GM19397 (cell line): Measurements from ENCODE around the gene CDK14.
"Not testable (repeated sequence)": the region's sequence is repeated elsewhere in the genome, so short reads cannot be mapped to it uniquely, and the experiment has no call there.

ENCODE experiments used
- ATAC-seq: cut with Tn5 transposase; IDR thresholded peaks from one replicate; pipeline ENCODE4 v1.9.1; 2021; ENCODE audit warnings: mild to moderate bottlenecking, moderate library complexity; ENCODE audit not compliant: unreplicated experiment

Gene CDK14

DNA sequence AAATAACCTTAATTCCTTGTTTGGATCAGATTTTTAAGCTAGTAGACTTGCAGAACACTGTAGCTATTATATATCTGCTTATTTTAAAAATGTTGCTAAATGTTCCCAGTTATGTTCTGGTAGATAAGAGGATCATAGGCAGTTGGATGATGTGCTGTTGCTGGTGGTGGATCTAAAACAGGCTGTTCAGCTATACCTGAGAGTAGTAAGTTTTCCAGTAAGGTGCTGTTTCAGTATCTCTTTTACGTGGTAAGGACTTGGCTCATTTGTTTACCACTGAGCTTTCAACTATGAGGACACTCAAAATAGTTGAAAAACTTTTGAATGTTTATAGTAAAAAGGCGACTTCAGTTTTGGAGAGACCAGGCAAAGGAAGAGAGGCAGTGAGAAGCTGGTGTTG lies 180.9 kb downstream of the CDK14 start:
- ATAC-seq, result peak; percentile 86

DNA sequence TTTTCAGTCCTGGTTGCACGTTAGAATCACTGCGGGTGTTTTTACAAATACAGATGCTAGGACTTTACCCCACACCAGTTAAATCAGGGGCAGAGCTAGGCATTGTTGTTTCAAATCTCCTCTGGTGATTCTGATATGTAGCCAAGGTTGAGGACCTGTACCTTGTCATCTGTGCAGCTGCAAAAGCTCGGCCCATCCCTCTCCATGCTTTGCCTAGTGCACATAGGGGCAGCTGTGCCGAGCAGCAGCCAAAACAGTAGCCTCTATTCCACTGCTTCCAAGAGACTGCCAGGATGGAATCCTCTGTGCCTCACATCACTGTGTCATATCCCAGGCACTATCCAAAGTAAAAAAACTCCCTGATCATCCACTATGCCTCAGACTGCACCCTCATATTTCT lies 181.3 kb downstream of the CDK14 start:
- peak; percentile 49 for ATAC-seq

DNA sequence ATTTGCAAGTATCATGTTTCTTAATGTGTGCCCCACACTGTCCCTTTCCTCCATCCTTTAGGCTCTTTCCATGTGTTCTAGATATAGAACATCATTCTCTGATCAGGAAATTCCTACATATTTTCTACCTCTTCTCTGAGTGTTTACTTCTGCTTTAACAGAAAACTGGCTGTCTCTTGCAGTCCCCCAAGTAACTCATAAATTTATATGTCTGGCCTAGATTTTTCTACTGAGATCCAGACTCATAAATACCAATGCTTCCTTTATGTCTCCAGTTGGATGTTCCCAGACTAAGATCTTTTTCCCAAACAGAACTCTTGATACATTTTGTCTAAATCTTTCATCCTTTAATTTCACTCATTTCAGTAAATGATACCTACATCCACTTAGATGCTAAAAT lies 181.8 kb downstream of the CDK14 start:
- ATAC-seq, result no peak

DNA sequence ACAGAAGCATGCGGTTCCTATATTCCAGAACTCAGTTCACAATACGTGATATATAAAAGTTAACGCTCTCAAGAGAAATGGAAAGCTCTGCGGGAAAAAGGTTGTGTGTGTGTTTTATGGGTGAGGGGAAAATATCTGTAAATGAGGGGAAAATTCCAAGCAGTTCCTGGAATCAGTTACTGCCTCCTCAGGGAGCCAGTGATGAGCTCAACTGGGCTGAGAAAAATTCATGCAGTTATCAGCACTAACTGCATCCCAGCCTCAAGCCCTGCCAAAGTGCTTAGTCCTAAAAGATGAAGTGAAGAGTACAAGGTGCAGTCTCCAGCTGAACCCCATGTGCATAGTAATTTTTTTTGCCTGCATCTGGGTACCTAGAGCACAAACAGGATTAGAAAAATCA lies 191.9 kb downstream of the CDK14 start:
- ATAC-seq, result no peak

DNA sequence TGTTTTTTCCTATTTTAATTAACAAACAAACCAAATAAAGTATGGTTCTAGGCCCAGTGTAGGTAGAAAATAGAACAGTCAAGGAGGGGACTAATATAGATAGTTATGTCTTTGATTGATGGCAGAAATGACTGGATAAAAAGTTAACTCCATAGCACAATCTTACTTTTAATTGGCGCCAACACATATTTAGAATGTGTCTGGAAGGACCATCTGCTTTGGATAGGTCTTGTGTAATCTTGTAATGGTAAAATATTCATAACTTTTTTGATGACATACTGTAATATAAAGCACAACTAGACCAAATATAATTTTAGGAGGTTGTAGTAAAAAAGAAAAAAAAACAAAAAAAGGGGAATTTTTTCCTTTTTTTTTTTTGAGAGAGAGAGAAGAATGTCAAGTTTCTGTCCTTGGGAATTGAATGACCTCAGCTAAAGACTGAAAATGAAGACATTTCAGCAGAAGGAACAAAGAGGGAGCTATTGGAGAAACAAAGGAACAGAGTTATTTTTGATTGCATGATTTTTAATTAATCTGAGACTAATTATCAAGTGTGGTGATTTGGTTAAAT lies 193.7 kb downstream of the CDK14 start:
- no peak for ATAC-seq

DNA sequence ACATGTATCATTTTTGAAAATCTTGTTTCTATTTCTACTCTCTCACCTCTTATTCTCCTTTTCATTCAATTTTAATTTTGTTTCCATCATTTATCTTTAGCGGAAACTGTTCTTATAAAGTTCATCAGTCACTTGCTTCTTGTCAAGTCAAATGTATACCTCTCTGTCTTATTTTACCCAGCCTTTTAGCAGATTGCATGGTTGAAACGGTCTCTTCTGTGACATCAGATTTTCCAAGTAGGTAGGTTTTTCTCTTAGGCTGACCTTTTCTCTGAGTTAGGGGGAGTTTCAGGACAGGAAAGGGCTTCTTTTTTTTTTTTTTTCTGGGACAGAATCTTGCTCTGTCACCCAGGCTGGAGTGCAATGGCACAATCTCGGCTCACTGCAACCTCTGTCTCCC lies 195.5 kb downstream of the CDK14 start:
- ATAC-seq, result no peak

DNA sequence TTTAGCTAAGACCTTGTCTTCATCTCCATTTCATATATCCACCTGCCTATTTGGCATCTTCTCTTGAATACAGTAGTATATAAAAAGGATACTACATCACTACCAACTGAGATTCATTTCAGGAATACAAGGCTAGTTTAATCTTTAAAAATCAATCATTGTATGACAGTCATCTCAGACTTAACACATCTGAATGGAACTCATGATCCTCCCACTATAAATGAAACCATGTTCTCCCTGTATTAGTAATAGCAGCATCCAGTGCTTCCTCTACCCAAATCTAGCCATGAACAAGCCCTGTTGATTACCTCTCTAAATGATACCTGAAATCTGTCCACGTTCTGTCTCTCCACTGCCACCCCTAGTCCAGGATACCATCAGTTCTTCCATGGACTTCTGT lies 196.2 kb downstream of the CDK14 start:
- ATAC-seq, result no peak

DNA sequence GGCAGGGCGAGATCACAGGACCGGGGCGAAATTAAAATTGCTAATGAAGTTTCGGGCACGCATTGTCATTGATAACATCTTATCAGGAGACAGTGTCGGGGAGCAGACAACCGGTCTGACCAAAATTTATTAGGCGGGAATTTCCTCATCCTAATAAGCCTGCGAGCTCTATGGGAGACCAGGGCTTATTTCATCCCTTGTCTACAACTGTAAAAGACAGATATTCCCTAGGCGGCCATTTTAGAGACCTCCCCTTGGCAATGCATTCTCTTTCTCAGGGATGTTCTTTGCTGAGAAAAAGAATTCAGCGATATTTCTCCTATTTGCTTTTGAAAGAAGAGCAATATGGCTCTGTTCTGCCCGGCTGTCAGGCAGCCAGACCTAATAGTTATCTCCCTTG lies 198.1 kb downstream of the CDK14 start:
- ATAC-seq, result not testable (repeated sequence)

DNA sequence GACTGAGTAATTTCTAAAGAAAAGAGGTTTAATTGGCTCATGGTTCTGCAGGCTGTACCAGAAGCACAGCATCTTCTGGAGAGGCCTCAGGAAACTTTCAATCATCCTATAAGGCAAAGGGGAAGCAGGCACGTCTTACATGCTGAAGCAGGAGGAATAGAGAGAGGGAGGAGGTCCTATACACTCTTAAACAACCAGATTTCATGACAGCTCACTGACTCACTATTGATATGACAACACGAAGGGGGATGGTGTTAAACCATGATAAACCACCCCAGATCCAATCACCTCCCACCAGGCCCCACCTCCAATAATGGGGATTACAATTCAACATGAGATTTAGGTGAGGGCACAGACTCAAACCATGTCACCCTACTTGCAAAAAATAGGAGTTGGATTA lies 201.5 kb downstream of the CDK14 start:
- ATAC-seq, result no peak

DNA sequence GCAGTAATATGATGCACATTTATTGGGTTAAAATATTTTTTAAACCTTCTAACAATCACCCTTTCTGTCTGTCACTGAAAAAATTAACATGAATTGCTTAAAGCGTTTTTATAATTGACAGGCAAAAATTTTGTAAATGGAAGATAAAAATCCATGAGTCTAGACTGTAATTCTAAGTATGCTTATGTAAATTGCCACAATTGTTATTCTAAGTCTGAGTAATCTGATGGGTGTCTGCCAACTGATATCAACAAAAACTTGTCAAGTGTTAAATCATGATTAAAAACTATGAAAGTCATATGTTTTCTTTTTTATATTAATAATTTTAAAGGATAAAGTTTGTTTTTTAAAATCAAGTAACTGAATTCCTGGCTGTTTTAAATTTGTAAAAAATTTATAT lies 208.2 kb downstream of the CDK14 start:
- ATAC-seq, result no peak

DNA sequence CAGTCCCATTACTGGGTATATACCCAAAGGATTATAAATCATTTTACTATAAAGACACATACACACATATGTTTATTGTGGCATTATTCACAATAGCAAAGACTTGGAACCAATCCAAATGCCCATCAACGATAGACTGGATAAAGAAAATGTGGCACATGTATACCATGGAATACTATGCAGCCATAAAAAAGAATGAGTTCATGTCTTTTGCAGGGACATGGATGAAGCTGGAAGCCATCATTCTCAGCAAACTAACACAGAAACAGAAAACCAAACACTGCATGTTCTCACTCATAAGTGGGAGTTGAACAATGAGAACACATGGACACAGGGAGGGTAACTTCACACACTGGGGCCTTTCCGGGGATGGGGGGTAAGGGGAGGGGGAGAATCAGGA lies 219.4 kb downstream of the CDK14 start:
- ATAC-seq, result not testable (repeated sequence)

DNA sequence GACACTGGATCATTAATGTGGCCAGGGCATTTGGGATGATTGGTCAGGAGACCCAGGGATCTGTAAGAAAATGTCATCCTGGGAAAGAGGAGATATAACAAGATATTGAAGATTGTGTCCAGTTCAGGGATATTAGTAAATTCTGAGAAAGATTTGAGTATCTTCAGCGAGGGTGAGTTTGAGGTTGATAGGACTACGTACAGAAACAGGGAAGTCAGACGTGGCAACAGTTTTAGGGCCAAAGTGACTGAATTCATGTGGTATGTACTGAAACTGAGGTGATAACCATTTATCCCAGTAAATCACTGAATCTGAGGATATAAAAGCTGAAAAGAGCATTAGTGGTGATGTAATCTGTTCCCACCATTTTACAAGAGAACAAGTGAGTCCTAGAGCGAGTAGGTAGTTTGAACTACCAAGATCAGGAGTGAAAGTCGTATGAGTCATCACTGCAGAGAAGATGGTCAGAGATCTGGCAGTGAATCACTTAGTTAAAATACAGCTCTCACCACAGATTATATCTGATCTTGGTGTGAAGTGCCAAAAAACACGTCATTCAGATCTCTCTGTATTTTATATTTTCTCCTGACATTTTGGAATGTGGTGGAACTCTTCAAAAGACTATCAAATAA lies 220.5 kb downstream of the CDK14 start:
- ATAC-seq, result peak; percentile 99

DNA sequence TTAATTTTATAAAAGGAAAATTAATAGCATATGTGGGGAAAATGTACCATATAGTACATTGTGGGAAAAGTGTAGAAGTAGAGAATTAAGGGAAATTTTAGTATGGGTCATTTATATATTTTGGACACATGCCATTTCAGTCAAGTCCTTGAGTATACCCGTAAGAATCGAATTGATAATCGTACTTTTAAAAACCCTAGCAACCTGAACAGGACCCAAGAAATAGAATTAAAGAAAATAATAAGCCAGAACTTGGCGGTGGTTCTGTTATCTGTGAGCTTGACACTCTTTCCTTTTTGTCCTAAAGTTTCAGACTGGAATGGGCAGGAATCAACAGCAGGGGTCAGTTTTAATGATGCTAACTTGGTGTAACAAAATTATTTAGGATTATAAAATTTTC lies 221.0 kb downstream of the CDK14 start:
- no peak for ATAC-seq

DNA sequence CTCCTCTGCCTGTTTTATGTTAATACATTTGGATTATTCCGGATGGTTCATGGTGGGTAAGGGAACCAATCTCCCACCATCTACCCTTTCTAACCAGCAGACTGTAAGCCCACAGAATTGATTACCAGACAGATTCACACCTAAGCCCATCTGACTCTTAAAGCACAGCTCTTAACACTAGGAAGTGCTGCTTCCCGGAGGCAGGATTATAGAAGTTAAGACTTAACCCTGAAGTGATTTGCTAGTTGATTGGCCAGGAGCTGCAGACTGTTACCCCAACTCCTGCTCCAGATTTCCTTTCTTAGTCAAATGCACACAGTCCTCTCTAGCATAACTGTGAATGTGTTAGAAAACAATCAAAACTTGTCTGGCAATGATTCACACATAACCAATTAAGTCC lies 221.7 kb downstream of the CDK14 start:
- no peak for ATAC-seq

DNA sequence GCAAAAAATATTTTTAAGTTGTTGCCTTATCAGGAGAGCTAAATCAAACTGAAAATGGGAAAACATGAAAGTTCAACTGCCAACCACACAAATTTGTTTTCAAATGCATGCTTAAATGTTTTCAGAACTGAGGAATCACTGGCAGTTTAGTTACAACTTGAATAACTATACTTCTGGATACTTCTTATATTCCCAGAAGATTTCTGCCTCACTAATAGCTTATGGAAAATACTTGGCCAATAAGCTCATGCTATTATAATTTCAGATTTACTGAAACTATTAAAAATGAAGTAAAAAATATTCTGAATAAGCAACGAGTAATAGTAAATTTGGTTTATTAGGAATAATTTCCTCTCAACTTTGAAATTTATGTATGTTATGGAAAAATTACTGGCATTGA lies 222.2 kb downstream of the CDK14 start:
- no peak for ATAC-seq

DNA sequence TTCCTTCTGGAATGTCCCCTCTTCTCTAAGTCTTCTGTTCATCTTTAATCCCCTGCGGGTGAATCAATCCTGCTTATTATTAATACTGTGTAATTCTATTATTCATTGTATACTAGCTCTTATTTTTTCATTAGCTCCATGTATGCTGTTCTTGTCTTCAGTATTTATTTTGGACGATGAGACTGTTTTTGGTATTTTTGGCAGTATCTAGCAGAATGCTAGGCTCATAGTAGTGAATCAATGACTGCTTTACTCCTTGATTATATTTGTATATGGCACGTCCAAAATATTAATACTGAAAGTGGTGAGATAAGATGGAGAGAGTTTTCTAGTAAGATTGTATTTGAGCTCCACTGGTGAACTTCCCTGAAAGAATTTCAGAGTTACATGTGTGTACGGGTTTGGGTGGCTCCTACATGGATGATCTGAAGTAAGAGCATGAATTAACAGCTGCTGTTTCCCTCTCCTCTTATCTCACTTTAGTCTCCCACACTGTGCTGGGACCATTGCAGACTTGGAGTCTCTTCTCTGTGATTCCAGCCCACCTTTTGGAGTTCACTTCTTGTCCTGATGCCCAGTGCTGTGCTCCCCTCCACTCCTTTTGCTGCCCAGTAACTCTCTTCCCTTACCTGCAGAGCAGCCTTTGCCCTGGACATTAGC lies 226.0 kb downstream of the CDK14 start:
- ATAC-seq, result no peak

DNA sequence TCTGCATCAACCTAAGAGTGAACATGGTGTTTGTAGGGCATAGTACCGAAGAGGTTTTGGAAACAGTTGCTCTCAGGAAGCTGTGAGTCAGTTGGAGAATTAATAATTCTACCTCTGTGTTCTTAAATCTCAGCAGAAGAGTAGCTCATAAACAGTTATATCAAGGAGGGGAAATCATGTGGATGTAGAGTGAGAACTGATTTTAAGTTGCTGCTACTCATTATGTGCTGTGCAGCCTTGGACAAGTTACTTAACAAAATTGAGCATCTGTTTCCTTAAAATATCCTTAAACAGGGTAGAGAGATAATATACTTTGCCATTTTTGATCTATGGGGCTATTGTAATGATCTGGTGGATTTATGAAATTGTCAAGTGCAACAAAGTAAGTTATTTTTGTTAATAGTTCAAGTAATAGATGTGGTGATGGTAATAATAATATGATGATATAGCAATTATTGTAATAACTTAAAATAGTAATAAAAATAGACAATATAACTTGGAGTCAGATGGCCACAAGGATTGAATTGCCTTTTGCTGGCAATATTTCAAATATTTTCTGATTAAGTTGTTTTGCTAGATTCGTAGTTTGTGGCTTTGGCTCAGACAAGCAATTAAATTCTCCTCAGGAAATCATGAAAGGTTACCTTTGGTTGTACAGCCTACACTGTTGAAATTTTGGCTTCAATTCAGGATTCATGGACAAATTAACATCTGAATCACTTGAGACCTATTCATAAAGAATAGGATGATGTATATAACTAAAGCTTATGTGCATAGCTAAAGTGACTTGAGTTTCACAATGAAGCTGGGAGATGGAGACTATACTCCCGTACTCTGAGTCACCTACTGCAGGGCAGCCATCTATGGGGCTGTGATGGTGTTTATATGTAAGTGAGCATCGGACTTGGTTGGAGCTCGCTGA lies 228.5 kb downstream of the CDK14 start:
- ATAC-seq, result no peak

DNA sequence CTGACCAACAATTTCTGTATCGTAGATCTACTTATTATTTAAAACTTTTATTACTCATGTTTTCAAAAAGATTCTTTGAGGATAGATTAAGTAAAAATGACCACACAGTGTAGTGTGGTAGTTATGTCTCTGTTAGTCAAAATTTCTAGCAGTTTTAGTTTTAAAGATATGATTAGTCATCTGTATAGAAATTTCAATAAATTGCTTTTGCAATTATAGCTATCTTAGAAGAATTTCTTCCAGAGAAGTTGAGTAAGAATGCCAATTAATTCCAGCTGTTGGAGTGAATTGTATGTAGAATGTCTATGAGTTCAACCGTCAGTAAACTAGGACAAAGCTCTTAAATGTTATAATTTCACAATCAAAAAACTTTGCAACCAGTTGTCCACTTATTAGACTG lies 229.7 kb downstream of the CDK14 start:
- ATAC-seq, result no peak

DNA sequence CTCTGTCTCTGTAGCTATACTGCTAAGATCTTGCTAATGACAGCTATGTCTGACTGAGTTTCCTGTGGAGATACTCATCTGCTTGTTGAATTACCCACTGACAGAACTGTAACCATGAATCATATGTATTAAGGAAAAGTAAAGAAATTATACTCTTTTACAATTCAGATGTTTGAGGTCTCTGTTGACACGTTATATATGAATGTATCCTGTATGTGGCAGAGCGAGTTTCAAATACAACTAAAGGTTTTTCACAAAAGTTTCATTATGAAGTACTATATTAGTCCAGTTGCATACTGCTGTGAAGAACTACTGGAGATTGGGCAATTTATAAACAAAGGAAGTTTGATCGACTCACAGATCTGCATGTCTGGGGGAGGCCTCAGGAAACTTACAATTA lies 232.5 kb downstream of the CDK14 start:
- ATAC-seq, result no peak

DNA sequence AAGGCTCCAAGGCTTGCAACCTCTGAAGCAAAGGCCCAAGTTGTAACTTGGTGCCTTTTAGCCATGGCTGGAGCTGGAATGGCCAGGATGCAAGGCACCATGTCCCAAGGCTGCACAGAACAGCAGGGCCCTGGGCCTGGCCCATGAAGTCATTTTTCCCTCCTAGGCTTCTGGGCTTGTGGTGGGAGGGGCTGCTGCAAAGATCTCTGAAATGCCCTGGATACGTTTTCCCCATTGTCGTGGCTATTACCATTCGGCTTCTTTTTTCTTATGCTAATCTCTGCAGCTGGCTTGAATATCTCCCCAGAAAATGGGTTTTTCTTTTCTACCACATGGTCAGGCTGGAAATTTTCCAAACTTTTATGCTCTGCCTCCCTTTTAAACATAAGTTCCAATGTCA lies 234.2 kb downstream of the CDK14 start:
- no peak for ATAC-seq

DNA sequence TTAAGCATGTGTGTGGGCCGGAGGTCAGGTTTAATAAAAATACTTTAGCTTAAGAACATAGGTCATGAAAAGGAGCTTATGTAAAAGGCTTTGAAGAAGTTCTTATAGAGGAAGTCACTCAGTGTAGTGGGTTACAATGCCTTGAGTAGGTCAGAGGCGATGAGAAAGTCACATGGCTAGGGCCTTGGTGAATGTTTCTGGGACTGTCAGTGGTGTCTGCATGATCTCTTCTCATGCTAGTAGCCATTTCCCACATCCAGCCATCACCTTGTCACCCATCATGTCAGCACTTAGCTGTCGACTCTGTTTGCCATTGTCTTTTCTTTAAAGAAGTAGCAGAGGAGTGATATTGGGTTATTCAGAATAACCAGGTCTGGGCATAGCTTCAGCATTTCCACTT lies 236.6 kb downstream of the CDK14 start:
- no peak for ATAC-seq

DNA sequence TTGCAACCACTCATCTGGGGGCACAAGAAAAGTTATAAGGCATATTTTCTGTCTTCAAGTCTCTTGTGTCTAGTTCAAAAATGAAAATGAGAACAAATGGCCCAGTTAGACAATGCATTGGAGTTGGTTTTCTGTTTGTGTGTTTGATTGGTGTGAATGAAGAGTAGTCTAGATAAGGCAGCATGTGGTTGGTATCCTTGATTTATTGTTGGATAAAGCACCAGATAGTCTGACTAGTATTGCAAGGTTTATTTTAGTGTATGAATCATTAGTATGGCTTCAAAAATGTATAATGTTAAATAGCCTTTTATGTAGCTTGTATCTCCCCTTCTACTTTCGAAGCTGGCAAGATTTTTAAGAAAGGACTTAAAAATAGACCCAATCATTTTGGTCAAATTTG lies 237.3 kb downstream of the CDK14 start:
- ATAC-seq, result no peak
